ENCODE results near the gene FPR2.

FPR2 gene

GRCh38 chr19:51740356-51740755 is 20.6 kb upstream of the FPR2 start:
- no peak overlapping the region for H3K4me3 ChIP-seq (ENCODE audit: low read depth, low read length)
- TF ChIP-seq CTCF (IDR thresholded peaks at IDR 0.05; ENCODE audit: low read depth, low read length), result no peak

GRCh38 chr19:51742789-51743188 is 18.2 kb upstream of the FPR2 start:
- TF ChIP-seq CTCF (IDR thresholded peaks at IDR 0.05; ENCODE audit: low read depth, low read length), result no peak
- H3K4me3 ChIP-seq (ENCODE audit: low read depth, low read length), result no peak overlapping the region

- no peak for TF ChIP-seq CTCF (IDR thresholded peaks at IDR 0.05; ENCODE audit: low read depth, low read length)
- H3K4me3 ChIP-seq (ENCODE audit: low read depth, low read length), result no peak overlapping the region
Observed at GRCh38 chr19:51743405-51743804, 17.6 kb upstream of the FPR2 start.

- H3K4me3 ChIP-seq (ENCODE audit: low read depth, low read length), result no peak overlapping the region
- TF ChIP-seq CTCF (IDR thresholded peaks at IDR 0.05; ENCODE audit: low read depth, low read length), result no peak
Observed at GRCh38 chr19:51746731-51747130, 14.2 kb upstream of the FPR2 start.

- H3K4me3 ChIP-seq (ENCODE audit: low read depth, low read length), result no peak overlapping the region
- no peak for TF ChIP-seq CTCF (IDR thresholded peaks at IDR 0.05; ENCODE audit: low read depth, low read length)
Observed at GRCh38 chr19:51749979-51750378, 11.0 kb upstream of the FPR2 start.

- no peak overlapping the region for H3K4me3 ChIP-seq (ENCODE audit: low read depth, low read length)
- TF ChIP-seq CTCF (IDR thresholded peaks at IDR 0.05; ENCODE audit: low read depth, low read length), result no peak
Observed at GRCh38 chr19:51750400-51751094, 10.4 kb upstream of the FPR2 start.

GRCh38 chr19:51751655-51752054 is 9.3 kb upstream of the FPR2 start, which contains the start of gene FPR1:
Gene FPR1 (minus strand): TSS chr19:51751878. CDS start chr19:51746994, 4,884 bp downstream.
- no peak for TF ChIP-seq CTCF (IDR thresholded peaks at IDR 0.05; ENCODE audit: low read depth, low read length)
- no peak within 1 kb of the TSS for H3K4me3 ChIP-seq (ENCODE audit: low read depth, low read length)

All from WI38 (cell line).